GM19395 (cell line): ENCODE measurements around the gene IL36A.

ENCODE experiments used
- ATAC-seq: cut with Tn5 transposase; IDR thresholded peaks from one replicate; pipeline ENCODE4 v1.9.1; 2021; ENCODE audit warnings: mild to moderate bottlenecking, moderate library complexity; ENCODE audit not compliant: unreplicated experiment

The IL36A gene

GRCh38 chr2:113046465-113046864 is 41.2 kb downstream of the IL36A start:
- ATAC-seq, result no peak

DNA sequence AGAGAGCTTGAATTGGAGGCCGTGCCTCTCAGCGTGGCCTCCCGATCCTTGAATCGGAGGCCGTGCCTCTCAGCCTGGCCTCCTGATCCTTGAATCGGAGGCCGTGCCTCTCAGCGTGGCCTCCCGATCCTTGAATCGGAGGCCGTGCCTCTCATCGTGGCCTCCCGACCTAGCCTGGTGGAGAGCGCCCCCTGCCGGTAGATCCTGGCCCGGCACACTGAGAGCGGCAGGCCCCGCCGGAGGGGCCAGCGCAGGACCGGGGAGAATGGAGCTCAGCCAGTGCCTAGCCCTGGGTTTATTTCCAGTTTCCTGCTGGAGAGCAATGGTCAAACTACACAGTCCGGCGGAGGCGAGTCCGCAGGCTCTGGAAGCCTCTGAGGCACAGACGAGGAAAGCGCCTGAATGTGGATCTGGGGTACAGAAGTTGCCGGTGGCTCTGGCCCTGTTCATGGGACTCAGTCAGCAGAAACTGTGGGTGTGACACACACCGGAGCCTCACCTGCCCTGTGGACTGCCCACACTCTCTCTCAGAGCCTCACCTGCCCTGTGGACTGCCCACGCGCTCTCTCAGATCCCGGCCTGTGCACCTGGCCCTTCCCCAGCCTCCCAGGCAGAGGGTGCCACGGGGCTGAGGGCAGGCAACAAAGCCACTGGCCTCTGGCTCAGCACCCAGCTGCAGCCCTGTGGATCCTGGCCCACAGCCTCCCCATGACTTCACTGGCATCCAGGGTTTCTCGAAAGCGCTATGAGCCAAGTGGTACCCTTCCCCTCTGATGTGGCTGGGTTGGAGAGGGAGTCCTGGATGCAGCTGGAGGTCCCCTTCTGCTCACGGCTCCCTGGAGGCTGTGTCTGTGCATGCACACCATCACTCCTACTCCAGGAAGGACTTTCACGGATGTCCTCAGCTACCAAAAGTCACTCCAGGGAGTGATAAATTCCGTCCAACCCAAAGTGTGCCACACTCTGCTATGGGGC is 45.9 kb downstream of the IL36A start:
- ATAC-seq, result no peak

DNA sequence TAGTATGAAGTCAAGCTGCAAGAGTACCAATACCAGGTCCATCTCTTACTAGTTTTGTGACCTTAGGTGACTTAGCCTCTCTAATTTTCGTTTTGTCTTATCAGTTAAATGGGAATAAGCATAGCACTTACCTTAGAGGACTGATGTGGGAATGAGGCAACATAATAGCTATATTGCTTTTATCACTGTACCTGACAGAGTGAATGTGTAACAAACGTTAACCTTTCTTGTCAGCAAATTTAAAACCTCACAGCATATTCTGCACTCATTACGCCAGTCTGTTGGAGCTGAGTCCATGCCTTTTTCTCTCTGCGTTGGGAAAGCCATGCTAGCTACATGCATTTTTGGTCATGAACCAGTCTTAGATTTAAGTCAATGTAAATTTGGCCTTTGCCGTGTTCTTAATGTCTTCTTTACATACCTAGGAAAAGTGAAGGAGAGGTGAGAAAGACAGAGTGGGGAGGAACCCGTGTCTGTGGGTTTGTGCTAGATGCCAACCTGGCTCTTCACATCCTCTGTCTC is 47.2 kb downstream of the IL36A start, which contains the start of gene IL36B:
Gene IL36B (minus strand): TSS at position 472 of the 522 bp plus-strand sequence.
- ATAC-seq, result no peak

GRCh38 chr2:113053666-113054065 is 48.4 kb downstream of the IL36A start:
- ATAC-seq, result no peak

GRCh38 chr2:113054066-113054465 is 48.8 kb downstream of the IL36A start:
- no peak for ATAC-seq

- no peak for ATAC-seq
Observed at GRCh38 chr2:113056521-113056920, 51.3 kb downstream of the IL36A start.

DNA sequence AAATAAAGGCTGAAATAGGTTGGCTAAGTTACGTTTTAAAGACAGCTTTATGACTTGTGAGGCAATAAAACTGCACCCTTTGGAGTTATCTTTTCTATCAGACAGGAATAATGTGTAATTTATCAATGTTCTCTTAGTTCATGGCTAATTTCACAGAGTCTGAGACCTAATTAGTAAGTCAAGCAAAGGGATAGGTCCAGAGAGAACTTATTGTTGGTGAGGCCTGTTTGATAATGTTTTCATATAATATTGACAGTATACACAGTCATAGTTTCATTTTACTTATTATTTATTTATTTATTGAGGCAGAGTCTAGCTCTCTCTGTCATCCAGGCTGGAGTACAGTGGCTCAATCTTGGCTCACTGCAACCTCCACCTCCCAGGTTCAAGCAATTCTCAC is 51.9 kb downstream of the IL36A start:
- ATAC-seq, result no peak
